Measurements from ENCODE around the gene SMCO2. TPM values are rescaled to one million over a fixed set of nuclear protein-coding genes. Genes with fewer than 3 reads are reported as not detected.

The SMCO2 gene
- total RNA-seq (2021; ENCODE audit: unreplicated experiment): 0.36 TPM
- polyA plus RNA-seq (2012; ENCODE audit: insufficient read length): not detected
- percentile 32 among the genes with signal in this experiment for Bru-seq, nascent RNA
- BruChase-seq, experiment 1, labeled RNA remaining after a 2-hour chase: percentile 43 among the genes with signal in this experiment
- percentile 38 among the genes with signal in this experiment for BruChase-seq, experiment 2, labeled RNA remaining after a 6-hour chase
- long read RNA-seq, partial matches to known transcripts: 0 of 1 reads
- long read RNA-seq, other reads (novel, unspliced or antisense): 1 of 1 reads

GRCh38 chr12:27446436-27446835 lies at the start of gene SMCO2:
TSS of gene SMCO2 (plus strand) at chr12:27446736. CDS start at chr12:27470632, 23,896 bp downstream.
- no peaks in the 10 kb centered on the region for H3K27me3 ChIP-seq (ENCODE audit: control insufficient read depth, insufficient read depth, low read length)
- no peak within 1 kb of the TSS for H3K27ac ChIP-seq (ENCODE audit: low read length)
- TF ChIP-seq SIN3A (IDR thresholded peaks at IDR 0.05; ENCODE audit: borderline replicate concordance, insufficient read depth, low read depth, low read length) (no peak), POLR2AphosphoS5 (IDR thresholded peaks at IDR 0.05; ENCODE audit: low read depth, low read length) (no peak), CTCF (IDR thresholded peaks at IDR 0.05) (no peak), TCF7L2 (IDR thresholded peaks at IDR 0.05; ENCODE audit: low read depth, low read length) (no peak), REST (IDR thresholded peaks at IDR 0.05; ENCODE audit: insufficient read depth in 1 of 2, low read depth in 2 of 2, low read length in 1 of 2) (no peak)
- H3K9me3 ChIP-seq (ENCODE audit: control insufficient read depth, insufficient read depth, low read depth, low read length): no peaks in the 10 kb centered on the region
- H3K36me3 ChIP-seq (ENCODE audit: control insufficient read depth, insufficient read depth, low read length): no peaks in the 10 kb centered on the region
- no TSS peak for BruUV-seq (replicated peaks)
- no peak for ATAC-seq
- CTCF ChIA-PET: no interaction called here
- intact Hi-C loops (cut with micrococcal nuclease; ENCODE audit: unreplicated experiment) (no loop called here), in situ Hi-C loops (cut with HindIII; ENCODE audit: low pct_unique_long_range_greater_than_20kb, low sequenced_read_pairs) (no loop called here)
- no peak within 1 kb of the TSS for H3K4me3 ChIP-seq (ENCODE audit: low read depth in 2 of 2, low read length in 2 of 2)
- H3K4me1 ChIP-seq (ENCODE audit: control insufficient read depth, insufficient read depth, low read length): no peaks in the 10 kb centered on the region
- POLR2A ChIA-PET: no interaction called here
- DNase-seq (ENCODE audit: low read depth, low spot score): no peak

- Histone ChIP-seq H3K9me3 (ENCODE audit: control insufficient read depth, insufficient read depth, low read depth, low read length) (0 out of 2 replicates have a peak, but pooled peaks cover 2% of the 10 kb centered on the region), H3K27me3 (ENCODE audit: control insufficient read depth, insufficient read depth, low read length) (no peaks in the 10 kb centered on the region), H3K27ac (ENCODE audit: low read length) (no peak overlapping the region), H3K36me3 (ENCODE audit: control insufficient read depth, insufficient read depth, low read length) (peaks cover 3% of the 10 kb centered on the region; the same call in 1 of the 2 replicates), H3K4me3 (ENCODE audit: low read depth in 2 of 2, low read length in 2 of 2) (no peak overlapping the region), H3K4me1 (ENCODE audit: control insufficient read depth, insufficient read depth, low read length) (no peaks in the 10 kb centered on the region)
- in situ Hi-C loops (cut with HindIII; ENCODE audit: low pct_unique_long_range_greater_than_20kb, low sequenced_read_pairs) (no loop called here), intact Hi-C loops (cut with micrococcal nuclease; ENCODE audit: unreplicated experiment) (no loop called here)
- CTCF ChIA-PET: no interaction called here
- TF ChIP-seq REST (IDR thresholded peaks at IDR 0.05; ENCODE audit: insufficient read depth in 1 of 2, low read depth in 2 of 2, low read length in 1 of 2) (no peak), CTCF (IDR thresholded peaks at IDR 0.05) (no peak), POLR2AphosphoS5 (IDR thresholded peaks at IDR 0.05; ENCODE audit: low read depth, low read length) (no peak), SIN3A (IDR thresholded peaks at IDR 0.05; ENCODE audit: borderline replicate concordance, insufficient read depth, low read depth, low read length) (no peak), TCF7L2 (IDR thresholded peaks at IDR 0.05; ENCODE audit: low read depth, low read length) (no peak)
- ATAC-seq (no peak), DNase-seq (ENCODE audit: low read depth, low spot score) (no peak)
- no TSS peak for BruUV-seq (replicated peaks)
- POLR2A ChIA-PET: interaction anchor here (0.7 kb wide), 1 partner anchor 195 kb away, joined by 4 read pairs; no protein-coding TSS in a partner anchor
These were observed 48.1 kb upstream of the SMCO2 start for GRCh38 chr12:27398466-27398865.

Data from Panc1 (cell line).